Colonic mucosa (tissue), 4 donors: ENCODE measurements around the gene TTC21A. TPM values are rescaled to one million over a fixed set of nuclear protein-coding genes. Genes with fewer than 3 reads are reported as not detected.

Experiments
- DNase-seq: peaks from one replicate; pipeline ENCODE4 v3.0.0-alpha.2; 2020
- H3K27ac ChIP-seq: fragments of 200-600 bp; one replicate; pipeline ENCODE4 v1.8.0; 2021
- H3K27me3 ChIP-seq: fragments of 200-600 bp; one replicate; pipeline ENCODE4 v1.8.0; 2021
- H3K36me3 ChIP-seq: fragments of 200-600 bp; one replicate; pipeline ENCODE4 v1.8.0; 2021
- H3K4me1 ChIP-seq: fragments of 200-600 bp; one replicate; pipeline ENCODE4 v1.8.0; 2021; ENCODE audit warnings: mild to moderate bottlenecking
- H3K4me3 ChIP-seq: fragments of 200-600 bp; one replicate; pipeline ENCODE4 v1.8.0; 2021
- H3K9ac ChIP-seq, 2 donors: one replicate each; pipeline ENCODE4 v1.7.0; 2013; ENCODE audit warnings: control low read depth in 2 of 2, low read depth in 2 of 2, low read length in 2 of 2
- H3K9me3 ChIP-seq: fragments of 200-600 bp; one replicate; pipeline ENCODE4 v1.8.0; 2021
- intact Hi-C: fragments of 100-400 bp; cut with DNase I; formaldehyde crosslinking; loops from one replicate; pipeline ENCODE4 v1.14.1; 2022
- total RNA-seq, 2 donors: library from RNA; stranded (reverse); fragmentation: NEBNext Ultra II Directional in 1 of 2; extraction: Animal tissue kit (Norgen Biotek cat#: 25700) in 1 of 2; gene quantifications; one replicate each; pipeline ENCODE4 v1.2.1, GENCODE V29; 2021
- TF ChIP-seq, protein P1 (sequence below): fragments of 200-600 bp; IDR thresholded peaks from one replicate; pipeline ENCODE4 v1.8.0; 2022; ENCODE audit warnings: antibody characterized with exemption, mild to moderate bottlenecking
- donor health status: healthy.
- donor health status: DM: no; HTN: no; CAD: no.
- donor health status: DM: no; HTN: no; CAD: no.

TTC21A gene
- total RNA-seq, 2 donors from 2014 or later = 2.8 to 6.1 TPM

DNA sequence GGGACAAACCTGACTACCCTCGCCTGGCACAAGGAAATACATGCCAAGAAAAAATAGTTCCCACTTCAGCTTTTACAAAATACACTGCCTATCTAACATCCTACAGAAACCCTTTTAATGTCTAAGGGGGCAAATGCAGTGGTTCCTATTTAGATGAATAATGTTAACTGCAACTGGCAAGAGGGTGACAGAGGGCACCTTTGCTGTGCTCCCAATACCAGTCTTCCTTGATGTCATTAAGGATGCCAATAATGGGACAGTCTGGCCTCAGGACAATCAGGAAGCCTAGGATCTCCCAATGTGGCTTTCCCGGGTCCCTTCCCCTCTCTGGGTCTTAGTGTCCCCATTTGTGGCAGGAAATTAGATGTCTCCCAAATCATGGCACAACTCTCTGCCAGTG lies 32.0 kb downstream of the TTC21A start:
- H3K4me3 ChIP-seq = no peak overlapping the region
- no peak overlapping the region for H3K27ac ChIP-seq
- H3K27me3 ChIP-seq = no peaks in the 10 kb centered on the region

DNA sequence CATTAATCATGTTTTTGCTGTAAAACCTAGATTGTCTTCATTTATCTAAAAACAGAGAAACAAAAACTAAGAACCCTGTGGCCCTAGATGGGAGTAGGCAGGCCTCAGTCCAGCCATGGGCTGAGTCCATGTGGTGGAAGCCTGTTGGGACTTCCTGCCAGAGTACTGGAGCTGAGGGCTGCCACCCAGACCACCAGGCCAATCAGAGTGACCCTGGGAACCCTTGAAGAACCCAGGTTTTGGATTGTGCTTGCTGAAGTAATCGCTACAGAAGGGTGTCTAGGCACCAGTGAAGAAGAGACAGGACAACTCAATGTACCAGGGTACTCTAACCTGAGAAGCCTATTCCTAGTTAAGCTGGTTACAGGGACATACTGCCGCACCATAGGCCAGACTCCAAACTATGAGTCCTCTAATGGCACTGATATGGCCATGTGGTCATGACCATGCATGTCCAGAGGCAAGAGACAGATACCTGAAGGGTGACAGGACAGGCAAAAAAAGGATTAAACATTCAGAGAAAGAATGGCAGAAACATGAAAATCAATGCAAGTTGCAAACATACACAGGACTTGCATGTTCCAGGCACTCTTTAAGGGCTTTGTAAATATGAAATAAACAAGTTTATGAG lies 33.0 kb downstream of the TTC21A start:
- intact Hi-C loops = loop anchor here (5.0 kb wide), 1 partner anchor 37 kb away; no protein-coding TSS in a partner anchor
- Histone ChIP-seq H3K4me1 (peaks cover 22% of the 10 kb centered on the region), H3K36me3 (peaks cover 31% of the 10 kb centered on the region), H3K27ac (peak overlapping the region; percentile 72), H3K9me3 (no peaks in the 10 kb centered on the region), H3K27me3 (no peaks in the 10 kb centered on the region), H3K4me3 (no peak overlapping the region), H3K9ac (peak overlapping the region in 1 of 2 donors; percentile 83)
- DNase-seq = no peak
- TF ChIP-seq, protein P1, sequence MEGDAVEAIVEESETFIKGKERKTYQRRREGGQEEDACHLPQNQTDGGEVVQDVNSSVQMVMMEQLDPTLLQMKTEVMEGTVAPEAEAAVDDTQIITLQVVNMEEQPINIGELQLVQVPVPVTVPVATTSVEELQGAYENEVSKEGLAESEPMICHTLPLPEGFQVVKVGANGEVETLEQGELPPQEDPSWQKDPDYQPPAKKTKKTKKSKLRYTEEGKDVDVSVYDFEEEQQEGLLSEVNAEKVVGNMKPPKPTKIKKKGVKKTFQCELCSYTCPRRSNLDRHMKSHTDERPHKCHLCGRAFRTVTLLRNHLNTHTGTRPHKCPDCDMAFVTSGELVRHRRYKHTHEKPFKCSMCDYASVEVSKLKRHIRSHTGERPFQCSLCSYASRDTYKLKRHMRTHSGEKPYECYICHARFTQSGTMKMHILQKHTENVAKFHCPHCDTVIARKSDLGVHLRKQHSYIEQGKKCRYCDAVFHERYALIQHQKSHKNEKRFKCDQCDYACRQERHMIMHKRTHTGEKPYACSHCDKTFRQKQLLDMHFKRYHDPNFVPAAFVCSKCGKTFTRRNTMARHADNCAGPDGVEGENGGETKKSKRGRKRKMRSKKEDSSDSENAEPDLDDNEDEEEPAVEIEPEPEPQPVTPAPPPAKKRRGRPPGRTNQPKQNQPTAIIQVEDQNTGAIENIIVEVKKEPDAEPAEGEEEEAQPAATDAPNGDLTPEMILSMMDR = no peak

More for the DNA sequence above, 32.0 kb downstream of the TTC21A start:
- Histone ChIP-seq H3K9me3 (no peaks in the 10 kb centered on the region), H3K4me1 (peaks cover 21% of the 10 kb centered on the region), H3K9ac (no peak overlapping the region), H3K36me3 (peaks cover 21% of the 10 kb centered on the region)
- intact Hi-C loops = no loop called here
- TF ChIP-seq, protein P1 = no peak
- no peak for DNase-seq

DNA sequence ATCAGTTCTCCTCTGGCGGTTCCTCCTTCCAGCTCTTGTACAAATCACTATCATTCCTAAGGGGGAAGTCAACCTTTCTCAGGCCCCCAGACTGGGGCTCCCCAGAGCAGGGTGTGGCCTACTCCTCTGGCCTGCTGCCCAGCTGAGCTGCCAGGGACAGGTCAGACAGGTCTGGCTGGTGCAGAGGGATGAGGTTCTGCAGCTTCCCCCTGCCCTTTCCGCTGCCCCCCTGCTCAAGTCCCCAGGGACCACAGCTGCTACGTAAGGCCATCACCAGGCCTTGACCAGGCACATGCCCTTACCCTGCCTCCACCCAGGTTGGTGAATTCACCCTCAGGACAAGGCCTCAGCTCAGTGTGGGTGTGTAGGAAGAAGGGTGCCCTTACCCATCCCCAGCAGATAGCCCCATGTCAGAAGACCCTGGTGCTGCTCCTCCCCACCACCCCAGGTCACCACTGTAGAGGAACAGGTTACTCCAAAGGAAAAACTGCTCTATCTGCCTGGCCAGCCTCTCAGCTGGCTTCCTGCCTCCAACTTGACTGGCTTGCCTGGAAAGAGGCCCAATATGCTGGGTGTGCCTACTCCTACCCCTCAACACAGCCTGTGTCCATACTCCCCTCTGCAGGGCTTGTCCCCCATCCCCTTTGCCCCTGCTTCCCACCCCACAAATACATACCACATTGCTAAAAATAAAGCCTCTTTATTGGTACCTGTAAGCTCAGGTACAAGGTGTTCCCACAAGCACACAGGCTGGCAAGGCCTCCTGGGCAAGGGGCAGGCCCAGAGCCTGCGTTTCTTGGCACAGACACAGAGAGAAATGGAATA lies 33.9 kb downstream of the TTC21A start:
- TF ChIP-seq, protein P1 = no peak
- peaks cover 33% of the 10 kb centered on the region for H3K36me3 ChIP-seq
- H3K4me3 ChIP-seq = no peak overlapping the region
- intact Hi-C loops = loop anchor here (5.0 kb wide), 1 partner anchor 36 kb away; no protein-coding TSS in a partner anchor
- H3K9me3 ChIP-seq = no peaks in the 10 kb centered on the region
- H3K9ac ChIP-seq = peak overlapping the region in 1 of 2 donors; percentile 83
- H3K27me3 ChIP-seq = no peaks in the 10 kb centered on the region
- H3K4me1 ChIP-seq = peaks cover 31% of the 10 kb centered on the region
- DNase-seq = peak; percentile 93
- peak overlapping the region; percentile 72 for H3K27ac ChIP-seq

DNA sequence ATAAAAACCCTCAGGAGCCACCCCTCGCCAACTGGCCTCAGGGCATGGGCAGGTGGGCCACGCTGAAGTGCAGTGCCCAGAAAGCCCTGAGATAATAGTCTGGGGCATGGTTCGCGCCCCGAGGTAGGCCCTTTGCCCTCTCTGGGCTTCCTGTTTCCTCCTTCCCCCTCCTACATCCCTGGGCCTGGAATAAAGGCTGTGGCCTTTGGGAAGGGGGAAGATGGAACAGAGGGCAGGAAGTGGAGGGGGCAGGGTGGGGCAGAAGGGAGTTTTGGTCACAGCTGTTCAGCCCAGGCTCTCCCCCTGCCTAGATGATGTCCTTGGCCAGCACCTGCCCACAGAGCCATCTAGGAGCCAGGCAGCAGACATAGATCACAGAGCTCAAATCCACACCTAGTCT lies 34.6 kb downstream of the TTC21A start:
- TF ChIP-seq, protein P1 = no peak
- Histone ChIP-seq H3K27ac (peak overlapping the region; percentile 72), H3K9me3 (no peaks in the 10 kb centered on the region), H3K9ac (peak overlapping the region; percentile 13 to 83), H3K27me3 (no peaks in the 10 kb centered on the region), H3K36me3 (peaks cover 33% of the 10 kb centered on the region), H3K4me3 (no peak overlapping the region), H3K4me1 (peaks cover 37% of the 10 kb centered on the region)
- DNase-seq = peak; percentile 81
- intact Hi-C loops = loop anchor here (5.0 kb wide), 1 partner anchor 35 kb away; no protein-coding TSS in a partner anchor

DNA sequence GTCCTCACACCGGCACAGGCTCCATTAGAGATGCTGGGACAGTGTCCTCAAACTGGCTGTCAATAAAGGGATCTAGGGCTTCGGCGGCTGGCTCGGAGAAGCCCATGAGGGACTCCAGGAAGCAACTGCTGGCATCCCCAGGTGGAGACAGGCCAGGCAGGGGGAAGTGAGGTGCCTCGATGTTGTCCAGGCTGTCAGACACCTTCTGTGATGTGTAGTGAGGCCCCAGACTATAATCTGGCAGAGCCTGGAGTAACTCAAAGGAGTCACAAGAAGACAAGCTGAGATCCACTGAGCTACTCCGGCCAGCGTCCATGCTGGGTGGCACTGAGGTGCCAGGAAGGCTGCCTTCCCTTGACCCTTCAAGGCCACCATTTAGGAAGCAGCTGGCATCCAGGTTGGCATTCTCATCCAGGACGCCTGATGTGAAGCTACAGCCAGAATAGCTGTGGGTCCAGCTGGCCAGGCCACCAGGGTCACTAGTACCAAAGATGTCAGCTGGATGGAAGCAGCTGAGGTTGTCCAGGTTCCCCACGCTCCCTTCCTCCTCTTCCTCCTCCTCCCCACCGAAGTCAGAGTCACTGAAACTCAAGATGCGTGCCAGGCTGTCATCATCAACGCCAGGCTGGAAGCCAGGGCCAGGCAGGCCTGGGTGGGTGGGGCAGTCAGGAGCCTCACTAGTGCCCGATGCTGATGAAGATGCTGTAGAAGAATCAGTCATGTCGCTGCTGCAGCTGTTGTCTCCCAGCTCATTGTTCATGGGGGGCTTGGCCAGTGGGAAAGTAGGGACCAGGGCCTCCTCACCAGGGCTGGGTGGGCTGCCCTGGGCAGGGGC lies 35.8 kb downstream of the TTC21A start:
- intact Hi-C loops = loop anchor here (5.0 kb wide), 1 partner anchor 34 kb away; no protein-coding TSS in a partner anchor
- H3K36me3 ChIP-seq = peaks cover 33% of the 10 kb centered on the region
- no peak overlapping the region for H3K9ac ChIP-seq
- TF ChIP-seq, protein P1 = no peak
- H3K27me3 ChIP-seq = no peaks in the 10 kb centered on the region
- peaks cover 42% of the 10 kb centered on the region for H3K4me1 ChIP-seq
- no peak for DNase-seq
- no peaks in the 10 kb centered on the region for H3K9me3 ChIP-seq
- H3K4me3 ChIP-seq = no peak overlapping the region
- peak overlapping the region; percentile 72 for H3K27ac ChIP-seq
